HG02571 (cell line): Measurements from ENCODE around the gene MICU1.
A peak's percentile ranks its signal among the peaks of the same experiment; 100 is the strongest.
"Not testable (repeated sequence)": the region's sequence is repeated elsewhere in the genome, so short reads cannot be mapped to it uniquely, and the experiment has no call there.

ENCODE experiments used
- ATAC-seq: cut with Tn5 transposase; IDR thresholded peaks from one replicate; pipeline ENCODE4 v1.9.1; 2021; ENCODE audit warnings: mild to moderate bottlenecking, moderate library complexity; ENCODE audit not compliant: unreplicated experiment

The MICU1 gene

GRCh38 chr10:72353965-72354355 lies 271.9 kb downstream of the MICU1 start:
- no peak for ATAC-seq

DNA sequence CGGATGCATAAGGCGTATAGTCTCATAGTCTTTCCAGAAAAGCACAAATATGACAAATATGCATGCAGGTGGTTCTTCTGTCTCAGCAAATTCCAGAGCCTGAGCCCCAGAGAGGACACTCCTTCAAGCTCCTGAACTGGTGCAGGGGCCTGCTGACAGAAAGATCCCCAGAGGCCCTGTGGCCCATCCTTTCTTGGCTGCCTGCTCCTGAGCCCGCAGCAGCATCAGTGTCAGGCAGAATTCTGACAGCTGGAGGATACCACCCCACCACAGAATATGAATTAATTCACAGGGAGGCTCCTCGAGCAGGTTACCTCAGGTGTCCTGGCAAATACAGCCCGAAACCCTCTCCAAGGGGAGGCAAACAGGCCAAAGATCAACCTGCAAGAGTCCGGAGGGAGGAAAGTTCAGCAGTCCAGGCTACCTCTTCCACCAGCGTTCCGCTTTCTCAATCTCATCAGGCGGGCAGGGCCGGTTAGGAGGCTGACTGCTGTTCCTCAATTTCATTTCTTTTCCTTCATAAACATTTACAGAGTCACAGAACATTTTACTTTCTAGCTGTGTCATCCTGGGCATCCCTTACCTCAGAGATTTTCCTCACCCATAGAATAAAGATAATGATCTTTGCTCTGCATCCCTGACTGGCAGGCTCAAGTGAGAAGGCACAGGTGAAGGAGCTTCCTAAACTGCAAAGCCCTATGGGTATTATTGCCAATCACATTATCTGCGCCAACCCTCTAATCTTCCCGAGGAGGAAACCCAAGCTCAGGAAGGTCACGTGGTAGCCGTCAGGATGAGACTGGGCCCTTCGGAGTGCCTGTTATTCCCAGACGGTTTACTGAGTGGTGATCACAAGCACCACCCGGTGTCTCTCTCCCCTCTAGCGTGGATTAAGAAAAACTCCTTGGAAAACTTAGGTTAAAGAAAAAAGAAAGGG lies 272.6 kb downstream of the MICU1 start:
- no peak for ATAC-seq

DNA sequence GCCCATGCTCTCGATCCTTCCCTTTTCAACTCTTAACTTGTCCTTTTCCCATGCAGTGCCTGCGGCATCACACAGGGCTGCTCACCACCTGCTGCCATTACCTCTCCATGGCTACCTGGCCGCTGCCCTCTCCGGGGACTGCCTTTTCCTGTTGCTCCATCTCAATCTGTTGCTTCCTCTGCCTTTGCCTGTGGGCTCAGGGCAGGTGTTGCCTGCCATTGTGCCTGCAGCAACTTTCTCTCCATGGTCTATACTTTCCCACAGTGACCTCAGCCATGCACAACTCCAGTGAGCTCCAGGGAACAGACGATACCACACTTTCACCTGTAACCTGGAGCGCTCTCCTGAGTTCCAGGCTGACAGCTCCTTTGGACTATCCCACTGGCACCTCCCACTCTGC lies 274.4 kb downstream of the MICU1 start:
- ATAC-seq, result no peak

GRCh38 chr10:72349438-72349837 lies 276.4 kb downstream of the MICU1 start:
- no peak for ATAC-seq

GRCh38 chr10:72348282-72348681 lies 277.6 kb downstream of the MICU1 start:
- no peak for ATAC-seq

GRCh38 chr10:72346117-72346516 lies 279.8 kb downstream of the MICU1 start:
- ATAC-seq, result not testable (repeated sequence)

- no peak for ATAC-seq
Measured at GRCh38 chr10:72344932-72345331, 280.9 kb downstream of the MICU1 start.

DNA sequence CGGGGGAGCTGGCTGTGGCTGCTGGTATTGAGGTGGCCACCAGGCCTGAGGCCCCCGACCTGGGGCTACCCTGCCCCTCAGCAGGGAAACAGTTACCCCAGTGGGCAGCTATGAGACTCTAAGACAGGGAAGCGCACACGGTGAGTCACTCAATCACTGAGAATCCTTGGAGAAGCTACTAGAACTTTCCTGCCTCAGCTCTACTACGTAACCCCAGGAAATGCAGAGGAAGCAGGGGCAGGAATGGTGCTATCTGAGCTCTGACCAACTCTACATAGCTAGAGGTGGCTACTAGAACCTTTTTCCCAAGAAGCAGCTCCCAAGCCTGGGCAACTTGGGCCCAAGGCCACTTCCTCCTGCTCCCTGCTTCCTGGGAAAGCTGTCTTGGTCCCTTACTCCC lies 283.0 kb downstream of the MICU1 start:
- no peak for ATAC-seq

DNA sequence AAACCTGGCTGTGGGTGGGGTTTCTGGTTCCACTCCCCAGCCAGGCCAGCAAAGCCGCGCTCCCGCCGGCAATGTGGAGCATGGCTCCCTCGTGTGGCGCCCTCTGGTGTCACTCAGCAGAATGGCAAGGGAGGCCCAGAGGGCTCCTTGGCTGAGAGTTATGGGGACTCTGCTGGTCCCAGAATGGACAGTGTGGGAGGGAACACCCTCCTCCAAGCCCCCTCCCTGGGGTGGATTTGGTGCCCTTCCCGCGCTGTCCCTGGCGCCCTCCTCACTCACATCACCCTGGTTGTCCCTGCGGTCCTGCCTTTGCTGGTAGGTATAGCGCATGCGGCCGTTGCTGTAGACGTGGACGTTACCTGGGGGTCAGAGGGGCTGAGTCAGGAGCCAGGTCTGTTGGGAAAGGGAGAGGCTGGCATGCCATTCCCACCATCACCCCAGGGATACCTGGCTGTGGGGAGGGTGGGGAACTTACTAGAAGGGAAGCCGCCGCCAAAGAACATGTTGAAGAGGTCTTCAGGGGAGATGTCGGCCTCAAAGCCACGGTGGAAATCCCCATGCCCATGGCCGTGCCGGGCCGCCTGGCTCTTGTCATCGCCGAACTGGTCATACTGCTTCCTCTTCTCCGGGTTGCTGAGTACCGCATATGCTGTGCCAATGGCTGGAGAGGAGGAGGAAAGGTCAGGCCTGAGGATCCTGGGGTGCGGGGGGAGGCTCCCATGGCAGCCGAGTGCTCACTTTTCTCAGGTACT lies 285.2 kb downstream of the MICU1 start:
- ATAC-seq, result no peak

DNA sequence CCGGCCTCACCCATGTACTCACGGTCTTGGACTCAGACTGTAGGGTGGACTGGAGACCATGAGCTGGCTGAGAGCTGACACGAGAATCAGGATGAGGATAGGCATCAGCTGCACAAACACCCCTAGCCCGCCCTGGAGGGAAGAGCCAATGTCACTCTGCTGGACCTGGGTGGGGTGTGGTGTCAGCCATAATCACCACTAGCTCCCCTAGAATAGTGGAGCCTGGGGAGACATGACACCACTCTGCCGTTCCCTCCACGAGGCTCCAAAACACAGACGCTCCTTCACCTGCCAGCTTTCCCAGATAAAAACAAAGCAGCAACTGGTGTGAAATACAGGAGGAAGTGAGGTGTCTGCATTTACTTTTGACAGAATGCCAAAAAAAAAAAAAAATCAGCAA lies 287.7 kb downstream of the MICU1 start:
- ATAC-seq, result no peak

GRCh38 chr10:72337722-72338121 lies 288.2 kb downstream of the MICU1 start:
- ATAC-seq, result no peak

DNA sequence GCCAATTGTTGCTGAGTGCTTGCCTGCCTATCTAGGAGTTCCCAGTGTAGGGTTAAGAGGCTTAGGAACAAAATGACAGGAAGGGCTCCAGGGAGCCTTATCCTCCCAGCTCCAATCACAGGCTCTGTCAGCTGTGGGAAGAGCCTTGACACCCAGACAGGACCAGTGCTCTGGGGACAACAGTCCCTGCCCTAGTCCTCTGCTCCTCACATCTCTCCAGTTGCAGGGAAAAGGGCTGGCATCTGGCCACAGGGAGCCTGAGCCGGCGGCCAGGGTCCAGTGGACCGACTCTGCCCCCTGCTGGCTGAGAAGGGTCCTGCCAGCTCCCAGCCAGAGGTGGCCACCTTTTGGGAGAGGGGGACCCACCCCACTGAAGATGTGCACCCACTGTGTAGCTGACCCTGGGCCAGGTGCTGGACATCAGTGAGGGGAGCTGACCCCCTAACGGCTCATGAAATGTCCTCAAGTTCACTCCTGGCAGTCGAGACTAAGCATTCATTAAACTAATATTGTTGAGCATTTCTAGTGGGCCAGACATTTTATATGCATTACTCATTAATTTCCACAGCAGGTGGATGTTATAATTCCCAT lies 288.7 kb downstream of the MICU1 start:
- ATAC-seq, result no peak

GRCh38 chr10:72336259-72337038 lies 289.4 kb downstream of the MICU1 start:
- no peak for ATAC-seq

GRCh38 chr10:72335394-72336258 lies 290.3 kb downstream of the MICU1 start:
- peak; percentile 42 for ATAC-seq

DNA sequence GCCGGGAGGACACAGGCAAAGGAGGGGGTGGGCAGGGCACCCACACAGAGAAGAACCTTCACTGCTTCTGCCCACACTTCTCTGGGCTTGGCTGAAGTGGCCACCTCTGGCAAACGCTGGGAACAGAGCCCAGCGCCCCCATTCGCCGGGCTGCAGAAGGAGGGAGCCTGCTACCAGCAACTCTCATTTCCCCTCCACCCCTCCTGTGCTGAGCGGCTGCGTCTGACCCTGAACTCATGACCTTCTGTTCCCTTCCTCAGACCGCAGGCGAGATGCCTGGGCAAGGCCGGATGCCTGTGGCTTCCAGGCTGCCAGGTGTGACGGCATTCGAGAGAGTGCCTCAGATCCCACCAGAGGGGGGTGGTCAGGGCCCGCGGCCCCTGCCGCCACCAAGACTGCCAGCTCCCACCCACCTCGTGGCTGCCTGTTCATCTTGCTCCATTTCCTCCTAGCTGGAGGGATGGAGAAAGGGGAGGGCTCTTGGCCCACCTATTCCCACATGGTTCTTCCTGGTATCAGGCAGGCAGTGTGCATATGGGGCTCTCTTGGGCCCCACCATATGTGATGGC lies 291.0 kb downstream of the MICU1 start:
- ATAC-seq, result peak; percentile 52

DNA sequence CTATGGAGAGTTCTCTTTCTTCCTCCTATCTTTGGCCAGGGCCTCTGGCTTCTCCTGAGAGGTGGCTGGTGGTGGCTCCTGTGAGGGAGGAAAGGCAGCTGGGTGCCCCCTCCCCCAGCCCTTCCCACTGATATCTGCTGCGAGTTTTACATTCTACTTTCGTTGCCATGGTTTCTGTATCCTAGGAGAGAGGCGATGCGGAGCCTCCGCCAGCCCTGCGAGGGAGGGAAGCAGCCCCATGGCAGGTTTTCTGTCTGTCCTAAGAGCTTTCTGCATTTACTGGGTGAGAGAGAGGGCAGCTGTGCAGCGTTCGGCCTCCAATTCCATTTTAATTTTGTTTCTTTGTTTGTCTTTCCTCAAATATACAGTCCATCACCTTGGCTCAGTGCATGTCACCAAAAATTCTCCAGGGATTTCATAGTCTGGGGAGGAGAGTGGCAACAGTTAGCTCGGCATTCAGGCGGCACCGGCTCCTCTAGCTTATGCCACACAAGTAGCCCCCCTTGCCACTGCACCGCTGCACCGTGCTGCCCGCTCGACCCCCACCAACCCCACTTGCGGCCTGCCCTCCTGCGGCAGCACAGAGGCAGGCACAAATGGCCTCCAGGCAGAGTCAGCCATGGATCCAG lies 291.6 kb downstream of the MICU1 start:
- ATAC-seq, result peak; percentile 1

DNA sequence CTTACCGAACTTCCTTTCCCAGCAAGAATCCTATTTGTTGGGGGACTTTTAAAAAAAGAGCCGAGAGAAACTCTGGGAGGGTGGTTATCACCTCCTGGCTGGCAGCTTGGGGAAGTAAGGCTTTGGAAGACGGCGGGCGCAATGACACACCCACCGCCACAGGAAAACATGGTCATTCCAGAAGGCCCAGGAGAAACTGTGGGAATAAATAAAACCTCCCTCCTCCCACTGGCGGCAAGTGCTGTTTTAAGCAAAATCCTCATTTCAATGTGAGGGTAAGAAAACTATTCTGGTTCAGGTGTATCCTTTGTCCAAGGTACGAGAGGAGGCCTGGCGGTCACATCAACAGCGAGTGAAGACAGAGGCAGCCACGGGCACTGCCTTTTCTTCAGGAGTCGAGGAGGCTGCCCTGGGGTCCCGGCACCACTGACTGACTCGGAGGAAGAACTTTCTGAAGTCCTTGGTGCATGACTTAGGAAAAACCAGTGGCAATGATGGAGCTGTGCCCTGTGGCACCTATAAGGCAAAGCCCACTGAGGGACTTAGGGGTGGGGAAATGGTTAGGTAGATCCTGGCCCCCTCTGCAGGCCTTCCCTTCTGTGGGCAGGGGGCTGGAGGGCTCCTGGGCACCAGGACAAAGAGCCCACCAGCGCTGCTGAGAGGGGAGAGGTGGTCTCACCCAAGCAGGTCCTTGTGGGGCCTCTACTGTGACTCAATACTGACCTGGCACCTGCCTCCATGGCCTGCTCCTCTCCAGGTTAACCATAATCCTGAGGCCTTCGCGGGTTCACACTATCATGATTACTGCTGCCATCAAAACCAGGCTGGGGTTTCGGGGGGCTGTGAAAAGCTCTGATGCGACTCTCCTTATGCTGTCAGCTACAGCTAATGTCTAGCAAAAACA lies 292.5 kb downstream of the MICU1 start:
- ATAC-seq, result no peak
